OCI-LY1 (cell line): Measurements from ENCODE around the gene TMEM139.

Source experiments
- EZH2 ChIP-seq: fragments of 200-600 bp; sonication (generic), shearing (Covaris generic); IDR thresholded peaks from 2 replicates; pipeline ENCODE4 v1.8.0; 2017; ENCODE audit warnings: borderline replicate concordance, mixed run types, mild to moderate bottlenecking, antibody characterized with exemption, low read length, moderate library complexity, mixed read lengths
- TF ChIP-seq, protein P1 (sequence below): fragments of 200-600 bp; sonication (generic), shearing (Covaris generic); IDR thresholded peaks from 2 replicates; pipeline ENCODE4 v1.5.1; 2017; ENCODE audit warnings: mild to moderate bottlenecking, antibody characterized with exemption, low read length, moderate library complexity, mixed read lengths

DNA sequence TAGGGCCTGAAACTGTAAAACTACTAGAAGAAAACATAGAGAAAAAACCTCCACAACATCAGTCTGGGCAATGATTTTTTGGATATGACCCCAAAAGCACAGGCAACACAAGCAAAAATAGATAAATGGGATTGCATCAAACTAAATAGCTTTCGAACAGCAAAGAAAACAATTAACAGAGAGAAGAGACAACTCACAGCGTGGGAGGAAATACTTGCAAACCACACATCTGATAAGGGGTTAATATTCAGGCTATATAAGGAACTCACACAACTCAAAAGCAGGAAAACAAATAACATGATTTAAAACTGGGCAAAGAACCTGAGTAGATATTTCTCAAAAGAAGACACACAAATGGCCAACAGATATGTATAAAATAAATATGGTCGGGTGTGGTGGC is 29.2 kb upstream of the TMEM139 start:
- TF ChIP-seq, protein P1, sequence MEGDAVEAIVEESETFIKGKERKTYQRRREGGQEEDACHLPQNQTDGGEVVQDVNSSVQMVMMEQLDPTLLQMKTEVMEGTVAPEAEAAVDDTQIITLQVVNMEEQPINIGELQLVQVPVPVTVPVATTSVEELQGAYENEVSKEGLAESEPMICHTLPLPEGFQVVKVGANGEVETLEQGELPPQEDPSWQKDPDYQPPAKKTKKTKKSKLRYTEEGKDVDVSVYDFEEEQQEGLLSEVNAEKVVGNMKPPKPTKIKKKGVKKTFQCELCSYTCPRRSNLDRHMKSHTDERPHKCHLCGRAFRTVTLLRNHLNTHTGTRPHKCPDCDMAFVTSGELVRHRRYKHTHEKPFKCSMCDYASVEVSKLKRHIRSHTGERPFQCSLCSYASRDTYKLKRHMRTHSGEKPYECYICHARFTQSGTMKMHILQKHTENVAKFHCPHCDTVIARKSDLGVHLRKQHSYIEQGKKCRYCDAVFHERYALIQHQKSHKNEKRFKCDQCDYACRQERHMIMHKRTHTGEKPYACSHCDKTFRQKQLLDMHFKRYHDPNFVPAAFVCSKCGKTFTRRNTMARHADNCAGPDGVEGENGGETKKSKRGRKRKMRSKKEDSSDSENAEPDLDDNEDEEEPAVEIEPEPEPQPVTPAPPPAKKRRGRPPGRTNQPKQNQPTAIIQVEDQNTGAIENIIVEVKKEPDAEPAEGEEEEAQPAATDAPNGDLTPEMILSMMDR = no peak
- no peak for TF ChIP-seq EZH2
